ENCODE measurements around the gene GABBR2. TPM values are rescaled to one million over a fixed set of nuclear protein-coding genes. Genes with fewer than 3 reads are reported as not detected.

GABBR2 gene
- total and polyA plus RNA-seq, 2 experiments from 2014 or later = 0.89 to 1.3 TPM

GRCh38 chr9:98378206-98378780 lies 330.4 kb downstream of the GABBR2 start:
- DNase-seq (ENCODE audit: low spot score) (no peak), ATAC-seq (no peak)
- TF ChIP-seq REST (IDR thresholded peaks at IDR 0.05; ENCODE audit: unreplicated experiment) (no peak), POLR2AphosphoS5 (IDR thresholded peaks at IDR 0.05; ENCODE audit: low read depth) (no peak), CREB1 (CRISPR knock-in tag; IDR thresholded peaks at IDR 0.05; ENCODE audit: low read depth) (no peak)
- Histone ChIP-seq H3K4me3 (no peak overlapping the region), H3K9me2 (ENCODE audit: insufficient read depth) (no peaks in the 10 kb centered on the region), H3K36me3 (ENCODE audit: insufficient read depth) (no peaks in the 10 kb centered on the region), H4K20me1 (replicated peaks; ENCODE audit: insufficient read depth) (no peaks in the 10 kb centered on the region), H3K27ac (ENCODE audit: low read depth) (no peak overlapping the region), H3F3A (replicated peaks; ENCODE audit: low read depth) (no peaks in the 10 kb centered on the region), H3K27me3 (ENCODE audit: insufficient read depth) (no peaks in the 10 kb centered on the region), H3K4me1 (ENCODE audit: insufficient read depth) (peaks cover 13% of the 10 kb centered on the region), H3K79me2 (replicated peaks; ENCODE audit: insufficient read depth) (no peaks in the 10 kb centered on the region), H2AFZ (no peak overlapping the region), H3K4me2 (no peak overlapping the region)
- Mint-ChIP-seq H3K27me3 (ENCODE audit: insufficient read depth, low read depth, poor library complexity) (peaks cover 6% of the 10 kb centered on the region), H3K36me3 (ENCODE audit: low read depth) (no peaks in the 10 kb centered on the region), H3K4me3 (no peak overlapping the region), H3K27ac (no peak overlapping the region), H3K9me3 (no peaks in the 10 kb centered on the region; the same call in 2 of the 3 replicates), H3K4me1 (peaks cover 24% of the 10 kb centered on the region)

- Histone ChIP-seq H3K27me3 (ENCODE audit: insufficient read depth) (no peaks in the 10 kb centered on the region), H3K79me2 (replicated peaks; ENCODE audit: insufficient read depth) (no peaks in the 10 kb centered on the region), H3K4me1 (ENCODE audit: insufficient read depth) (peaks cover 8% of the 10 kb centered on the region; the same call in 1 of the 2 replicates), H3K4me2 (no peak overlapping the region), H3K36me3 (ENCODE audit: insufficient read depth) (no peaks in the 10 kb centered on the region), H3F3A (replicated peaks; ENCODE audit: low read depth) (no peaks in the 10 kb centered on the region), H3K4me3 (no peak overlapping the region), H2AFZ (no peak overlapping the region), H3K27ac (ENCODE audit: low read depth) (no peak overlapping the region), H4K20me1 (replicated peaks; ENCODE audit: insufficient read depth) (no peaks in the 10 kb centered on the region), H3K9me2 (ENCODE audit: insufficient read depth) (no peaks in the 10 kb centered on the region)
- Mint-ChIP-seq H3K9me3 (no peaks in the 10 kb centered on the region), H3K36me3 (ENCODE audit: low read depth) (no peaks in the 10 kb centered on the region), H3K4me1 (peaks cover 15% of the 10 kb centered on the region), H3K4me3 (no peak overlapping the region), H3K27ac (no peak overlapping the region), H3K27me3 (ENCODE audit: insufficient read depth, low read depth, poor library complexity) (peaks cover 4% of the 10 kb centered on the region)
- no peak for TF ChIP-seq NANOG (IDR thresholded peaks at IDR 0.05; ENCODE audit: borderline replicate concordance)
- TF ChIP-seq REST (IDR thresholded peaks at IDR 0.05; ENCODE audit: unreplicated experiment) = no peak
- TF ChIP-seq CTCF (conservative IDR thresholded peaks at IDR 0.05; ENCODE audit: low read depth in 2 of 2) = no peak
- no peak for TF ChIP-seq JUNB (IDR thresholded peaks at IDR 0.05; ENCODE audit: unreplicated experiment)
- TF ChIP-seq ETS1 (IDR thresholded peaks at IDR 0.05) = no peak
- TF ChIP-seq ZNF331 (CRISPR knock-in tag; IDR thresholded peaks at IDR 0.05; ENCODE audit: low read depth) = no peak
- TF ChIP-seq ZNF114 (CRISPR knock-in tag; IDR thresholded peaks at IDR 0.05) = no peak
- no peak for TF ChIP-seq EZH2phosphoT487 (IDR thresholded peaks at IDR 0.05; ENCODE audit: unreplicated experiment)
- no peak for ATAC-seq
- DNase-seq (ENCODE audit: low spot score) = no peak
Measured at GRCh38 chr9:98375138-98375726, 333.5 kb downstream of the GABBR2 start.

Measured in GM23338 (cell line).